ENCODE results near the gene CNTD1. TPM values are rescaled to one million over a fixed set of nuclear protein-coding genes. Genes with fewer than 3 reads are reported as not detected.

The CNTD1 gene
- total and polyA plus RNA-seq, 2 experiments from 2014 or later = 0.27 to 2.5 TPM

- Histone ChIP-seq H3K27ac (no peak overlapping the region), H3K4me3 (no peak overlapping the region), H3K36me3 (peaks cover 30% of the 10 kb centered on the region), H3K9me3 (ENCODE audit: low read depth) (no peaks in the 10 kb centered on the region), H3K4me1 (ENCODE audit: low read depth) (no peaks in the 10 kb centered on the region), H3K27me3 (no peaks in the 10 kb centered on the region)
- peak; percentile 63 to 86 for DNase-seq (ENCODE audit: low read depth in 1 of 2, low spot score in 1 of 2)
- TF ChIP-seq CTCF (IDR thresholded peaks at IDR 0.05; ENCODE audit: low read depth, low read length) = peak; percentile 100
Measured at GRCh38 chr17:42843358-42843934, 44.8 kb downstream of the CNTD1 start.

- Histone ChIP-seq H3K9me3 (ENCODE audit: low read depth) (no peaks in the 10 kb centered on the region), H3K36me3 (peaks cover 21% of the 10 kb centered on the region), H3K27ac (no peak within 1 kb of the TSS), H3K4me1 (ENCODE audit: low read depth) (no peaks in the 10 kb centered on the region), H3K4me3 (no peak within 1 kb of the TSS), H3K27me3 (no peaks in the 10 kb centered on the region)
- no peak for TF ChIP-seq CTCF (IDR thresholded peaks at IDR 0.05; ENCODE audit: low read depth, low read length)
- peak in 1 of 2 donors; percentile 54 for DNase-seq (ENCODE audit: low read depth in 1 of 2, low spot score in 1 of 2)
Measured at GRCh38 chr17:42844271-42844670, 45.6 kb downstream of the CNTD1 start, which contains the start of gene AOC2. Gene AOC2, plus strand, starts transcription at chr17:42844580. Its CDS starts 47 bp downstream, at chr17:42844627.

GRCh38 chr17:42844761-42845555 lies 46.3 kb downstream of the CNTD1 start:
- Histone ChIP-seq H3K27me3 (no peaks in the 10 kb centered on the region), H3K36me3 (peaks cover 16% of the 10 kb centered on the region), H3K4me3 (no peak overlapping the region), H3K27ac (no peak overlapping the region), H3K4me1 (ENCODE audit: low read depth) (no peaks in the 10 kb centered on the region), H3K9me3 (ENCODE audit: low read depth) (no peaks in the 10 kb centered on the region)
- no peak for TF ChIP-seq CTCF (IDR thresholded peaks at IDR 0.05; ENCODE audit: low read depth, low read length)
- DNase-seq (ENCODE audit: low read depth in 1 of 2, low spot score in 1 of 2) = no peak

- Histone ChIP-seq H3K36me3 (peaks cover 14% of the 10 kb centered on the region), H3K27ac (no peak overlapping the region), H3K27me3 (no peaks in the 10 kb centered on the region), H3K9me3 (ENCODE audit: low read depth) (no peaks in the 10 kb centered on the region), H3K4me3 (no peak overlapping the region), H3K4me1 (ENCODE audit: low read depth) (peaks cover 2% of the 10 kb centered on the region)
- TF ChIP-seq CTCF (IDR thresholded peaks at IDR 0.05; ENCODE audit: low read depth, low read length) = no peak
- DNase-seq (ENCODE audit: low read depth in 1 of 2, low spot score in 1 of 2) = no peak
Measured at GRCh38 chr17:42845556-42845917, 46.9 kb downstream of the CNTD1 start.

GRCh38 chr17:42845918-42846593 lies 47.4 kb downstream of the CNTD1 start:
- H3K9me3 ChIP-seq (ENCODE audit: low read depth) = no peaks in the 10 kb centered on the region
- no peaks in the 10 kb centered on the region for H3K27me3 ChIP-seq
- DNase-seq (ENCODE audit: low read depth in 1 of 2, low spot score in 1 of 2) = no peak
- peaks cover 6% of the 10 kb centered on the region for H3K4me1 ChIP-seq (ENCODE audit: low read depth)
- no peak overlapping the region for H3K4me3 ChIP-seq
- H3K27ac ChIP-seq = peak overlapping the region; percentile 35
- peaks cover 12% of the 10 kb centered on the region for H3K36me3 ChIP-seq
- no peak for TF ChIP-seq CTCF (IDR thresholded peaks at IDR 0.05; ENCODE audit: low read depth, low read length)

All from cardiac muscle cell (in vitro differentiated cells and primary cell).